SW480 (cell line): ENCODE data around the gene CLEC20A.

Experiments
- DNase-seq: peaks from one replicate; pipeline ENCODE4 v3.0.0-alpha.2; 2016; ENCODE audit warnings: low spot score

Gene CLEC20A

DNA sequence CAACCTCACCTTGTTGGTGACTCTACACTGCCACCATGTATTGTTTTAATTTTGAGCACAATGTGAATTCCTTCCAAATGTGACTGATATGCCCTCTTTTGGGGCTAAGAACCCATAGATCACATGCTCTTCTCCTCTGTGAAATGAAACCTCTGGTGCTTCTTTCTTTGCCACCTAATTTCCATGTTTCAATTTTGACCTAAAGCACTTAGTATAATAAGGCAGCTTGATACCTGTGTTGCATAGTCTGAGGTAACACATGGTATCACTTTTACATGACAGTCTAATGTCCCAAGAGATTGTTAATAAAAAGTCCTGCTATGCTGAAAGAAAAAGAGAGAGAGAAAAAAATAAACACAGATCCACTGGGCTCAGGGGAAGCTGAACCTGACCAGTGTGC lies 24.2 kb downstream of the CLEC20A start:
- DNase-seq = no peak

- peak; percentile 89 for DNase-seq
These were observed 26.3 kb downstream of the CLEC20A start for GRCh38 chr1:178470411-178470960.

GRCh38 chr1:178467837-178468236 lies 28.9 kb downstream of the CLEC20A start:
- DNase-seq = no peak

GRCh38 chr1:178465011-178465410 lies 31.8 kb downstream of the CLEC20A start:
- no peak for DNase-seq

- no peak for DNase-seq
These were observed 32.2 kb downstream of the CLEC20A start for GRCh38 chr1:178464566-178464965.

- DNase-seq = no peak
These were observed 32.6 kb downstream of the CLEC20A start for GRCh38 chr1:178464141-178464540.

GRCh38 chr1:178461701-178462100 lies 35.1 kb downstream of the CLEC20A start:
- DNase-seq = no peak

- no peak for DNase-seq
These were observed 35.7 kb downstream of the CLEC20A start for GRCh38 chr1:178461104-178461503.

GRCh38 chr1:178458203-178458602 lies 38.6 kb downstream of the CLEC20A start:
- DNase-seq = no peak

- DNase-seq = no peak
These were observed 39.1 kb downstream of the CLEC20A start for GRCh38 chr1:178457651-178458050.

GRCh38 chr1:178456472-178456871 lies 40.3 kb downstream of the CLEC20A start:
- DNase-seq = no peak

DNA sequence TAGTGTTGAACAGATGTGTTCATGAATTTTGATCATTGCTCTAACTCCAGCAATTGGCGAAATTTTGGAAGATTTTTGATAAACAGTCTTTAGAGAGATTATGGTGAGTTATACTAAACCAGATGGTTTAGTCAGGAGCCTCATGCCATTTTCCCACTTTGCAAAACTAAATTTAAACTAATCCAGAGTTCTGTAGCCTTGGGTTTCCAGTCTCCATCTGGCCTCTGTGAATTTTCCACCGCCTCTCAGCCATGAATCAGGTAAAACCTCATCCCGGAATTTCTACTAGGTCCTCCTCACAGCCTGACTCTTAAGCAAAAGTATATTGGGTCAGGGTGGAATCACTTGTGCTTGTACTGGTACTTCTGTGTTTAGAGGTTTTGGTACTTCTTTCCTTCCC lies 44.8 kb downstream of the CLEC20A start:
- no peak for DNase-seq

- DNase-seq = no peak
These were observed 45.2 kb downstream of the CLEC20A start for GRCh38 chr1:178451529-178451928.

DNA sequence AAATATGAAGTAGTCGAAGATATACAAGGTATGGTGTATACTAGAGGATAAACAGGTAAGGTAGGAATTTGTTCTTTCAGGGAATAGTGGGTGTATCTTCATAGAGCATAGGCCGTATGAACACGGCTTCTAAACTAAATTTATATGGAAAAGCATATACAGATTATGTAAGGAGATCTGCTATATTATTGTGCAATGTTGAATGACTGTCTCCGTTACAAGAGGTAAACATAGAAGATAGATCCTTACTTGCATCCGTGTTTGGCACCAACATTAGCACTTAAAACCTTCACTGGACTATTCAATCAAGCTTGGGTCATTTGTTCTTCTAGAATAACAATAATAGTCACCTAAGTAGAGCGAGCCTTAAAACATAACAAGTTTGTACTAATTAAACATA lies 45.9 kb downstream of the CLEC20A start:
- no peak for DNase-seq

- DNase-seq = no peak
These were observed 53.8 kb downstream of the CLEC20A start for GRCh38 chr1:178442925-178443324.

DNA sequence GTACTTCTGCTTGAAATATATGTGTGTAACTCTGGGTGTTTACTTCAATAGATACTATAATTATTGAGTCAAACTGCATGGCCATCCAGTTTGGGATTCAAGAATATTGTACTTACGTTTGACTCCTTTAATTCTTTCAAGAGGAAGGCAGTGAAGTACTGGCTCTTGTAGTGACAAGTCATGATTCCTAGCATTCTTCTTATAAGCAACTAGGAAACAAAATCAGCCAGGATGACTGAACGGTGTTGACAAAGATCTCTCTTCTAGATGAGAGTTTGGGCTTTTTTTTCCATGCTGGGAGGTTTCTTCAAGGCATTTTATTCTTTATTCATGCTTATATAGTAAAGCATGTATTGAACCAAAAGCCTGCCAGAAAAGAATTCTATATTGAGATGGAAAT lies 58.3 kb downstream of the CLEC20A start:
- no peak for DNase-seq

- DNase-seq = no peak
These were observed 59.9 kb downstream of the CLEC20A start for GRCh38 chr1:178436899-178437298.

- no peak for DNase-seq
These were observed 61.8 kb downstream of the CLEC20A start for GRCh38 chr1:178434899-178435435.

GRCh38 chr1:178434360-178434759 lies 62.4 kb downstream of the CLEC20A start:
- DNase-seq = no peak
